HEK293T (cell line): ENCODE results near the gene CCDC148.

ENCODE experiments used
- CTCF ChIA-PET: fragments of 350-600 bp; formaldehyde crosslinking; extraction: SDS; loops from one replicate; lab custom pipeline; 2021; ENCODE audit warnings: antibody characterized with exemption, inconsistent platforms; lab: Yijun Ruan, JAX
- POLR2A ChIA-PET: fragments of 350-600 bp; formaldehyde crosslinking; extraction: SDS; loops from one replicate; lab custom pipeline; 2020; ENCODE audit warnings: antibody characterized with exemption, inconsistent platforms; lab: Yijun Ruan, JAX
- DNase-seq: peaks from one replicate; pipeline ENCODE4 v3.0.0; 2012; ENCODE audit warnings: mixed read lengths; ENCODE audit errors: extremely low spot score
- ARNT ChIP-seq: fragments of 450-650 bp; IDR thresholded peaks from 2 replicates; pipeline ENCODE4 v1.6.1; 2017; ENCODE audit warnings: mild to moderate bottlenecking
- BHLHE40 ChIP-seq: fragments of 450-650 bp; IDR thresholded peaks from 2 replicates; pipeline ENCODE4 v1.6.1; 2016; ENCODE audit warnings: mild to moderate bottlenecking, moderate library complexity, borderline replicate concordance
- CTBP1 ChIP-seq: fragments of 450-650 bp; IDR thresholded peaks from 2 replicates; pipeline ENCODE4 v1.6.1; 2016; ENCODE audit warnings: borderline replicate concordance
- ELF4 ChIP-seq: fragments of 450-650 bp; IDR thresholded peaks from 2 replicates; pipeline ENCODE4 v1.6.1; 2017; ENCODE audit warnings: antibody characterized with exemption
- FOXA1 ChIP-seq: fragments of 450-650 bp; IDR thresholded peaks from 2 replicates; pipeline ENCODE4 v1.6.1; 2016; ENCODE audit warnings: mild to moderate bottlenecking
- FOXK2 ChIP-seq: fragments of 450-650 bp; IDR thresholded peaks from 2 replicates; pipeline ENCODE4 v1.6.1; 2016; ENCODE audit warnings: mild to moderate bottlenecking
- FOXM1 ChIP-seq: fragments of 450-650 bp; IDR thresholded peaks from 2 replicates; pipeline ENCODE4 v1.6.1; 2017; ENCODE audit warnings: mild to moderate bottlenecking, borderline replicate concordance
- HDGF ChIP-seq: fragments of 450-650 bp; IDR thresholded peaks from 2 replicates; pipeline ENCODE4 v1.6.1; 2017; ENCODE audit warnings: antibody characterized with exemption, borderline replicate concordance
- L3MBTL2 ChIP-seq: fragments of 450-650 bp; conservative IDR thresholded peaks from 2 replicates; pipeline ENCODE4 v1.6.1; 2016; ENCODE audit warnings: mild to moderate bottlenecking
- LEF1 ChIP-seq: fragments of 450-650 bp; IDR thresholded peaks from 2 replicates; pipeline ENCODE4 v1.6.1; 2017; ENCODE audit warnings: mild to moderate bottlenecking, borderline replicate concordance
- NFRKB ChIP-seq: fragments of 450-650 bp; IDR thresholded peaks from 2 replicates; pipeline ENCODE4 v1.6.1; 2016; ENCODE audit warnings: mild to moderate bottlenecking, moderate library complexity
- SP1 ChIP-seq: fragments of 450-650 bp; IDR thresholded peaks from 2 replicates; pipeline ENCODE4 v1.6.1; 2017
- SUZ12 ChIP-seq: fragments of 450-650 bp; IDR thresholded peaks from 2 replicates; pipeline ENCODE4 v1.6.1; 2016; ENCODE audit warnings: mild to moderate bottlenecking
- TARDBP ChIP-seq: fragments of 450-650 bp; IDR thresholded peaks from 2 replicates; pipeline ENCODE4 v1.6.1; 2016
- ZNF384 ChIP-seq: fragments of 450-650 bp; IDR thresholded peaks from 2 replicates; pipeline ENCODE4 v1.6.1; 2016
- TF ChIP-seq, protein P1 (sequence below): fragments of 450-650 bp; IDR thresholded peaks from 2 replicates; pipeline ENCODE4 v1.6.1; 2016

CCDC148 gene

DNA sequence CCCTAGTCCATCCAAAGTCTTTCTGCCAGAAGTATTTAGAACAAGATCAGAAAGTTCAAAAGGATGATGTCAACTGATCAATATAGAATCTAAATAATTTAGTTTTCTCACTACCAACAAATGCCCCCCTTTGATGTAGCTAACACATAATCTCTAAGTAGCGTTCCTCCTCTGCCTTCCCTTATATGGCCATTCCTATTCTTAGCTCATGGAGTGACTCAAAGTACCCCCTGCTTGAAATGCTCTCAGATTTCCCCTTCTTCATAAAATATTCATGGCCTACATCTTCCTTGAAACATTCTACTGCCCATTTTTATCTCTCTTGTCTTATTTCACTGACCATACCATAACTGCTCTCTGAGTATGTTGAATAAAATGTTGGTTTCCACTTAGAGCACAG is 203.4 kb downstream of the CCDC148 start:
- no peak for DNase-seq
- CTCF ChIA-PET = no interaction called here
- POLR2A ChIA-PET = no interaction called here
- TF ChIP-seq SUZ12 (no peak), L3MBTL2 (no peak), NFRKB (no peak), FOXM1 (no peak), TARDBP (no peak), ARNT (no peak), LEF1 (no peak), HDGF (no peak), SP1 (no peak), ZNF384 (no peak), BHLHE40 (no peak), CTBP1 (no peak), ELF4 (no peak), FOXA1 (no peak), FOXK2 (no peak)
- TF ChIP-seq, protein P1, sequence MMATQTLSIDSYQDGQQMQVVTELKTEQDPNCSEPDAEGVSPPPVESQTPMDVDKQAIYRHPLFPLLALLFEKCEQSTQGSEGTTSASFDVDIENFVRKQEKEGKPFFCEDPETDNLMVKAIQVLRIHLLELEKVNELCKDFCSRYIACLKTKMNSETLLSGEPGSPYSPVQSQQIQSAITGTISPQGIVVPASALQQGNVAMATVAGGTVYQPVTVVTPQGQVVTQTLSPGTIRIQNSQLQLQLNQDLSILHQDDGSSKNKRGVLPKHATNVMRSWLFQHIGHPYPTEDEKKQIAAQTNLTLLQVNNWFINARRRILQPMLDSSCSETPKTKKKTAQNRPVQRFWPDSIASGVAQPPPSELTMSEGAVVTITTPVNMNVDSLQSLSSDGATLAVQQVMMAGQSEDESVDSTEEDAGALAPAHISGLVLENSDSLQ = no peak

DNA sequence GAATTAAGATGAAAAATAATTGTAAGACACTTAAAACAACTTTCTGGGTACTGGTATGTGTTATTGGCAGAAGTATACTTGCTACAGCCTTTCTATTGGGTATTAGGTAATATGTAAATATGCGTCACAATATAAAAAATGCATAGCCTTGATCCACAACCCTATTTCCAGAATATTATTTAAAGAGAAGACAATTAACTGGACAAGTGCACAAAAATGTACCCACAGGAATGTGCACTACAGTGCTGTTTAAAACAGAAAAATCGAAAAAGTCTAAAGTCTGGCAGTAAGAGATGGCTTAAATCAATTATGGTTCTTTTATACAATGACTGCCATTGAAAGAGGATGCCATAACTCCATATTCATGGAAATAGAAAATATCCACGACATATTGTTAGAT is 205.2 kb downstream of the CCDC148 start:
- POLR2A ChIA-PET = no interaction called here
- no peak for DNase-seq
- CTCF ChIA-PET = no interaction called here
- no peak for TF ChIP-seq ZNF384
- TF ChIP-seq NFRKB = no peak
- no peak for TF ChIP-seq FOXA1
- no peak for TF ChIP-seq FOXK2
- TF ChIP-seq HDGF = no peak
- TF ChIP-seq BHLHE40 = no peak

DNA sequence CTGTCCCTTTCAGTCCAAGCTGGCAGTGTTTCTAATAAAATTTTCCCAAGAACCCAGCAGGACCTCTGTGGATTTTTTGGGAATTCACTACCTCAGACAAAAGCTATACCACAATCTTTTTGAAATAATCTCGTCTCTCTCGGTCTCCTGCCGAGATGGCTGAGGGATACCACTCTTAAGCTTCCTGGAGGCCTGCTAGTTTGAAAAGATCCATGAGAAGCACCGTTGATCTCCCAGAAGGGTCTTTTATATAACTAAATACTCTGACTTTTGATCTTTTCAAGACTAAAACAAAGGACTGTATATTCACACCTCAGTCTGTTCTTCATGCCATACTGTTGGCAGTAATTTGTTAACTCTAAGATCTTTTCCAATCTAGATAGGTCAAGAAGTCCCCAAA is 213.2 kb downstream of the CCDC148 start:
- CTCF ChIA-PET = no interaction called here
- POLR2A ChIA-PET = no interaction called here
- DNase-seq = no peak
- TF ChIP-seq ZNF384 (no peak), LEF1 (no peak), CTBP1 (no peak), NFRKB (no peak), FOXA1 (no peak), SP1 (no peak), SUZ12 (no peak), L3MBTL2 (no peak), ARNT (no peak), FOXM1 (no peak), ELF4 (no peak), HDGF (no peak), BHLHE40 (no peak), FOXK2 (no peak), TARDBP (no peak)
- TF ChIP-seq, protein P1 = no peak

DNA sequence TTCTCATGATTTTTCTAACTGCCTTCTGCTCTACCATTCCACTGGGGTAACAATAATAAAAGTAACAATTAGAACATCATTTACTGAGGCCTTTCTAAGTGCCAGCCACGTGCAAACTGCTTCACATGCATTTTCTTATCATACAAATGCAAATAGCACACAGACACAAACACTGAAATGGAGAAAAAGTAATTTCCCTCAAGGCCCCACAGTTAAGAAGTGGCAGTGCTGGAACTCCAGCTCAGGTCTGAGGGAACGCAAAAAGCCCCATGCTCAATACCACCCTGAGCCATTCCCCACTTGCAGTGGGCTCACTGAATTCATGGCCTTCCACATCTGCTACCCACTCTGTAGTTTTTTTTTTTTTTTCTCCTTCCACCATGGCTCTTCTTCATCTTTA is 214.3 kb downstream of the CCDC148 start:
- TF ChIP-seq CTBP1 (no peak), HDGF (no peak), SP1 (no peak), FOXK2 (no peak), ARNT (no peak), L3MBTL2 (no peak), FOXA1 (no peak)
- TF ChIP-seq, protein P1 = no peak
- POLR2A ChIA-PET = no interaction called here
- CTCF ChIA-PET = no interaction called here
- DNase-seq = no peak

DNA sequence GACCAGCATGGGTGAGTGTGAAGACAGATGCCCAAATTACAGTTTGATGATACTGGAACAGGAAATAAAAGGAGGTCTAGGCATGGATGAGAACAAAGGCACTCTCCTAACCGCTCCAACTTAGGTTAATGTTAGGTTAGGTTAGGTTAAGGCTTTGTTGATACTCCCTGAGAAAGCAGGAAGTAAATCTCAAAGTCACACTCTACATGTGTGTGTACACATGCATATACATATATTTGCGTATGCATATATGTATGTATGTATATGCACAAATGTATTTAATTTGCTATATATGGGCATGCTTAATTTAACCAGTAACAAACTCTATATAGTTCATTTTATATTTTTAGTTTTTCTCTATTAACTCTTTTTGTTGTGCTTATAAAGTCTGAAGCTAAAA is 215.6 kb downstream of the CCDC148 start:
- TF ChIP-seq L3MBTL2 (no peak), HDGF (no peak), LEF1 (no peak), FOXK2 (no peak), FOXM1 (no peak), ARNT (no peak), TARDBP (no peak), ELF4 (no peak), NFRKB (no peak), ZNF384 (no peak), BHLHE40 (no peak), FOXA1 (no peak), CTBP1 (no peak), SUZ12 (no peak), SP1 (no peak)
- TF ChIP-seq, protein P1 = no peak
- no peak for DNase-seq
- POLR2A ChIA-PET = no interaction called here
- CTCF ChIA-PET = no interaction called here

DNA sequence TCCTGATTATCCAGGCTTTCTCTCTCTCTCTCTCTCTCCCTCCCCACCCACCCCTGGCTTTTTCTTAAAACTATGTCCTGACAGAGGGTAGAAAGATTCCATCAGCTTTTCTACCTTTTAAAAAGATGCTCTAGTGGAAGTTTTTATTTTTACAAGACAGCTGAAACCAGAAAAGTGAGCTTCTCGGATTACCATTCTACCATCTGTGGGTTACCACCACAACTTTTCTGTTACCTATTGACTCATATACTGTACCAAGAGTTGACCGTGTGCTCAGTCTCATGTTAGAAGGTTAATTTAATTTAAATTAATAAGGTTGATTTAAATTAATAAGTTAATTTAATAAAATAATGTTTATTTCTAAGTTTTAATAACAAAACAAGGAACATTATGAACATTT is 217.3 kb downstream of the CCDC148 start:
- CTCF ChIA-PET = no interaction called here
- no peak for DNase-seq
- POLR2A ChIA-PET = no interaction called here
- no peak for TF ChIP-seq FOXM1
- TF ChIP-seq BHLHE40 = no peak
- TF ChIP-seq, protein P1 = no peak
